Tibial nerve (tissue), 4 donors: ENCODE data around the gene PTPN2.

Source experiments
- EP300 ChIP-seq, 2 donors: sonication (generic); formaldehyde crosslinking; IDR thresholded peaks; one replicate each; pipeline ENCODE4 v1.6.1; 2017; ENCODE audit warnings: antibody characterized with exemption in 2 of 2, mild to moderate bottlenecking in 1 of 2
- POLR2A ChIP-seq, 2 donors: fragments of 450-650 bp; IDR thresholded peaks; one replicate each; pipeline ENCODE4 v1.6.1; 2017; ENCODE audit warnings: antibody characterized with exemption in 2 of 2, mild to moderate bottlenecking in 2 of 2, moderate library complexity in 2 of 2
- TF ChIP-seq, protein P1 (sequence below), 5 experiments: fragments of 200-600 bp in 3 of 5; fragments of 450-650 bp in 2 of 5; sonication (generic) in 3 of 5; IDR thresholded peaks; one replicate each; pipeline ENCODE4 v1.5.1; 2016 to 2019; ENCODE audit warnings: antibody characterized with exemption in 5 of 5, mild to moderate bottlenecking in 3 of 5, moderate library complexity in 2 of 5

DNA sequence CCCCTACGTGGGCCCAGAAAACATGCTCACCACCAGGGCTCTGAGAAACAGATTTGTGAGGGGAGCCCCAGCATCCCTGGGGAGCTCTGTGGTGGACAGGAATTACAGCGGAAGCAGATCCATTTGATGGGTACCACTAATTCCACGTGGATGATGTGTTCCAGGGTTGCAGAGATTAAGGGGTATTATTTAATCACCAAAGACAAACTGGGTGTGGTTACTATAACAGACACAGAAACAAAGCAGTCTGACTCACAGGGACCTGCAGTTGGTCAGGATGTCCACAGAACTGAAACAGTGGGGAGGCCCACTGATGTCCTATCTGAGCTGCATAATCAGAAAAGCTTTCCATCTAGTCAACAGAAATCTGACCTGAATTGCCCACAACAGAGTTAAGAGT lies 115.4 kb downstream of the PTPN2 start:
- TF ChIP-seq, protein P1, sequence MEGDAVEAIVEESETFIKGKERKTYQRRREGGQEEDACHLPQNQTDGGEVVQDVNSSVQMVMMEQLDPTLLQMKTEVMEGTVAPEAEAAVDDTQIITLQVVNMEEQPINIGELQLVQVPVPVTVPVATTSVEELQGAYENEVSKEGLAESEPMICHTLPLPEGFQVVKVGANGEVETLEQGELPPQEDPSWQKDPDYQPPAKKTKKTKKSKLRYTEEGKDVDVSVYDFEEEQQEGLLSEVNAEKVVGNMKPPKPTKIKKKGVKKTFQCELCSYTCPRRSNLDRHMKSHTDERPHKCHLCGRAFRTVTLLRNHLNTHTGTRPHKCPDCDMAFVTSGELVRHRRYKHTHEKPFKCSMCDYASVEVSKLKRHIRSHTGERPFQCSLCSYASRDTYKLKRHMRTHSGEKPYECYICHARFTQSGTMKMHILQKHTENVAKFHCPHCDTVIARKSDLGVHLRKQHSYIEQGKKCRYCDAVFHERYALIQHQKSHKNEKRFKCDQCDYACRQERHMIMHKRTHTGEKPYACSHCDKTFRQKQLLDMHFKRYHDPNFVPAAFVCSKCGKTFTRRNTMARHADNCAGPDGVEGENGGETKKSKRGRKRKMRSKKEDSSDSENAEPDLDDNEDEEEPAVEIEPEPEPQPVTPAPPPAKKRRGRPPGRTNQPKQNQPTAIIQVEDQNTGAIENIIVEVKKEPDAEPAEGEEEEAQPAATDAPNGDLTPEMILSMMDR (IDR thresholded peaks at IDR 0.05): no peak
- TF ChIP-seq POLR2A (IDR thresholded peaks at IDR 0.05) (no peak), EP300 (IDR thresholded peaks at IDR 0.05) (no peak)
